Fibroblast of the aortic adventitia (primary cell): ENCODE data around the gene SH3YL1. TPM values are rescaled to one million over a fixed set of nuclear protein-coding genes. Genes with fewer than 3 reads are reported as not detected.

Experiments used
- DNase-seq: peaks from one replicate; pipeline ENCODE4 v3.0.0-alpha.2; 2010; ENCODE audit warnings: low read depth
- H3K4me3 ChIP-seq: 2 replicates; pipeline ENCODE4 v1.5.1; 2011; ENCODE audit warnings: low read depth, mild to moderate bottlenecking, control low read depth, low read length, moderate library complexity
- total RNA-seq: library from RNA; depleted of rRNA; stranded (reverse); fragments of >200 nt; gene quantifications from 2 replicates; pipeline ENCODE4 v1.2.3, GENCODE V29; 2012; ENCODE audit warnings: low replicate concordance
- TF ChIP-seq, protein P1 (sequence below): IDR thresholded peaks from 2 replicates; pipeline ENCODE4 v1.5.1; 2011; ENCODE audit warnings: mild to moderate bottlenecking, low read length, control low read depth, inconsistent platforms; ENCODE audit not compliant: insufficient read depth

Gene SH3YL1
- total RNA-seq, 1 donor: 51.2 TPM

GRCh38 chr2:236993-237539 lies 26.8 kb downstream of the SH3YL1 start:
- TF ChIP-seq, protein P1, sequence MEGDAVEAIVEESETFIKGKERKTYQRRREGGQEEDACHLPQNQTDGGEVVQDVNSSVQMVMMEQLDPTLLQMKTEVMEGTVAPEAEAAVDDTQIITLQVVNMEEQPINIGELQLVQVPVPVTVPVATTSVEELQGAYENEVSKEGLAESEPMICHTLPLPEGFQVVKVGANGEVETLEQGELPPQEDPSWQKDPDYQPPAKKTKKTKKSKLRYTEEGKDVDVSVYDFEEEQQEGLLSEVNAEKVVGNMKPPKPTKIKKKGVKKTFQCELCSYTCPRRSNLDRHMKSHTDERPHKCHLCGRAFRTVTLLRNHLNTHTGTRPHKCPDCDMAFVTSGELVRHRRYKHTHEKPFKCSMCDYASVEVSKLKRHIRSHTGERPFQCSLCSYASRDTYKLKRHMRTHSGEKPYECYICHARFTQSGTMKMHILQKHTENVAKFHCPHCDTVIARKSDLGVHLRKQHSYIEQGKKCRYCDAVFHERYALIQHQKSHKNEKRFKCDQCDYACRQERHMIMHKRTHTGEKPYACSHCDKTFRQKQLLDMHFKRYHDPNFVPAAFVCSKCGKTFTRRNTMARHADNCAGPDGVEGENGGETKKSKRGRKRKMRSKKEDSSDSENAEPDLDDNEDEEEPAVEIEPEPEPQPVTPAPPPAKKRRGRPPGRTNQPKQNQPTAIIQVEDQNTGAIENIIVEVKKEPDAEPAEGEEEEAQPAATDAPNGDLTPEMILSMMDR: no peak
- no peak overlapping the region for H3K4me3 ChIP-seq
- no peak for DNase-seq

- DNase-seq: no peak
- TF ChIP-seq, protein P1: no peak
- no peak overlapping the region for H3K4me3 ChIP-seq
These were observed 29.4 kb downstream of the SH3YL1 start for GRCh38 chr2:234421-234820.

DNA sequence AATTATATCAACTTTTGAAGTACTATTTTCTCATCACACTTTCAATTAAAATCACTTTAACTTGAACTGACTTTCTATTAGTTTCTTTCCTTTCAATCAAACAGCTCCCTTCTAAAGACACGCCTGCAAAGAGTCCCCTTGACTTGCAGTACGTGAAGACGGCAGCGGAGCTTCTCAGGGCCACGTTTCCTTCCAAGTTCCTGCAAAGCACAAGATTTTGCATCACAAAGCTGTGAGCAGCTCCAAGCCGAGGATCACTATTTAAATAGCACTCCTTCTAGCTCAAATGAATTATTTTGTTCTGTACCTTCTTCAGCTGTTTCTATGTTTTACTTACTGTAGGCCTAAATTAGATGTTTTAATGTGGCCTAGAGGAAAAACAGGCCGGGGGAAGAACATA lies 30.8 kb downstream of the SH3YL1 start:
- H3K4me3 ChIP-seq: no peak overlapping the region
- no peak for DNase-seq
- TF ChIP-seq, protein P1: no peak

GRCh38 chr2:231521-232185 lies 32.2 kb downstream of the SH3YL1 start:
- TF ChIP-seq, protein P1: no peak

GRCh38 chr2:228518-229278 lies 35.1 kb downstream of the SH3YL1 start:
- TF ChIP-seq, protein P1: no peak
- H3K4me3 ChIP-seq: no peak overlapping the region
- DNase-seq: no peak

More at GRCh38 chr2:231521-232185, 32.2 kb downstream of the SH3YL1 start:
- no peak for DNase-seq
- H3K4me3 ChIP-seq: no peak overlapping the region

DNA sequence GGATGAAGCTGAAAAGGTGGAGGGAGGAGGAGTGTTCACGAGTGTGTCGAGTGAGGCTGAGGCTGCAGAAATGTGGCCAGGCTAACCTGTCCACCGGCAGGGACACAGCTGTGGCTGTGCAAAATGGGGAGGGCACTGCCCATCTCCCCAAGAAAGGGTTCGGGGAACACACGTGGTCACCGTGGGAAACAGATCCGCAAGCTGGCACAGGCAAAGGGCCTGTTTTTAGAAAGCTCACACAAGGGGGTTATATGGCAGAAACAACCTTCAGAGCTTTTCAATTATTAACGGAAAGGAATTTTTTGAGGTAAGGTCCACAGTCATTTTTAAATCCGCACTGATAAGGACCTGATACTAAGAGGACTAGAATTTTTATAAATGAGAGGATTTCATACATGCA lies 35.7 kb downstream of the SH3YL1 start:
- no peak overlapping the region for H3K4me3 ChIP-seq
- TF ChIP-seq, protein P1: no peak

More for the DNA sequence above, 35.7 kb downstream of the SH3YL1 start:
- no peak for DNase-seq
